Measurements from ENCODE around the gene AKAP13. TPM values are rescaled to one million over a fixed set of nuclear protein-coding genes. Genes with fewer than 3 reads are reported as not detected.

AKAP13 gene
- total RNA-seq, 4 donors from 2014 or later = 57.3 to 178 (median 81.5) TPM

DNA sequence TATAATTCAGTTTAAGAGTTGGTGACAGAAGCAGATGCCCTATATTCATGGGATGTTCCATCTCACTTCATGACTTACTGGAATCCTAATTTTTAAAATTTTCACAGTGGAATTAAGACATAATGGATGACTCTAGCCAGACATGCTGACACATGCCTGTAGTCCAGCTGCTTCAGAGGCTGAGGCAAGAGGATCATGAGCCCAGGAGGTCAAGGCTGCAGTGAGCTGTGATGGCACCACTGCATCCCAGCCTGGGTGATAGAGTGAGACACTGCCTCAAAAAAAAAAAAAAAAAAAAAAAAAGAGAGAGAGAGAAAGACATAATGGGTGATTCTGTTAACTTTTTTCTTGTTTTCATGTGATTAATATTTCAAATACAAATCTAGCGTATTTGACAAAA is 290.8 kb downstream of the AKAP13 start:
- no peaks in the 10 kb centered on the region for H3K27me3 ChIP-seq
- H3K27ac ChIP-seq = peak overlapping the region in 2 of 4 donors; percentile 51 to 86
- H3K36me3 ChIP-seq = peaks cover 0 to 93% (median 11%) of the 10 kb centered on the region in 3 donors
- WGBS, 2 donors = 73 to 88% methylated on average over 1 of the region's 1 CpG
- DNase-seq = no peak
- H3K4me3 ChIP-seq = no peak overlapping the region
- intact Hi-C loops (cut with DNase I) = no loop called here
- H3K9me3 ChIP-seq = no peaks in the 10 kb centered on the region
- peaks cover 12 to 59% (median 22%) of the 10 kb centered on the region in 3 donors for H3K4me1 ChIP-seq
- TF ChIP-seq, protein P1, sequence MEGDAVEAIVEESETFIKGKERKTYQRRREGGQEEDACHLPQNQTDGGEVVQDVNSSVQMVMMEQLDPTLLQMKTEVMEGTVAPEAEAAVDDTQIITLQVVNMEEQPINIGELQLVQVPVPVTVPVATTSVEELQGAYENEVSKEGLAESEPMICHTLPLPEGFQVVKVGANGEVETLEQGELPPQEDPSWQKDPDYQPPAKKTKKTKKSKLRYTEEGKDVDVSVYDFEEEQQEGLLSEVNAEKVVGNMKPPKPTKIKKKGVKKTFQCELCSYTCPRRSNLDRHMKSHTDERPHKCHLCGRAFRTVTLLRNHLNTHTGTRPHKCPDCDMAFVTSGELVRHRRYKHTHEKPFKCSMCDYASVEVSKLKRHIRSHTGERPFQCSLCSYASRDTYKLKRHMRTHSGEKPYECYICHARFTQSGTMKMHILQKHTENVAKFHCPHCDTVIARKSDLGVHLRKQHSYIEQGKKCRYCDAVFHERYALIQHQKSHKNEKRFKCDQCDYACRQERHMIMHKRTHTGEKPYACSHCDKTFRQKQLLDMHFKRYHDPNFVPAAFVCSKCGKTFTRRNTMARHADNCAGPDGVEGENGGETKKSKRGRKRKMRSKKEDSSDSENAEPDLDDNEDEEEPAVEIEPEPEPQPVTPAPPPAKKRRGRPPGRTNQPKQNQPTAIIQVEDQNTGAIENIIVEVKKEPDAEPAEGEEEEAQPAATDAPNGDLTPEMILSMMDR (IDR thresholded peaks at IDR 0.05) = no peak
- TF ChIP-seq POLR2A (IDR thresholded peaks at IDR 0.05) = no peak

DNA sequence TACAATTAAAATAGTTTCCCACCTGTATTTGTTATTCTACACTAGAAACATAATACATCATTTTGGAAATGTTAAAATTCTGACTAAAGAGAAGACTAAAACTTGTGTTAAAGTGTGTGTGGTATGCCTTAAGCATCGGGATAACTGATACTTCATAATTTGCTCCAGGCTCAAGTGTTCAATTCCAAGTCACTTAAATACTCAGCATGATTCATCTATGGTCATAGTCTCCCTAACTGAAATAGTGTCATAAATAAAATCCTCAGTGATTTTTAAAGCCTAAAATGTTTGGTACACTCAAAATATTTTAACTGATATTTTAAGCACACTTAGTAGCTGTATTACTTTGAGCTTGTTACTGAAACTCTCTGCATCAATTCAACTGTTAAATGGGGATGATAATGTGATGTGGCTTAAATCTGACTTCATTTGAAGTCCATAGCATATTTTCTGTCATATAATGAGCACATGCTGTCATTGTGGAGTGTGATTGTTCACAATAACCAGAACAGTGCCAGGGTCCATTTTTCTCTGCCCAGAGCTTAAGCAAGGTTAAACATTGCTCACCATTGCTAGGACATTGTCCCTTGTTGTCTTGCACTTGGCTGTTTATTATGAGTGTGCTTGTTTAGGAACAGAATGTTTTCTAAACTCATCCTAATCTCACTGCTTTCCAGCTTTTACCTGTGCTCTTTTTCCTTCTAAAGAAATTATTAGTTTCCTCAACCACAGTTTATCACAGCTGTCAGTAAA is 292.1 kb downstream of the AKAP13 start:
- Histone ChIP-seq H3K4me3 (no peak overlapping the region), H3K4me1 (peaks cover 12 to 48% (median 18%) of the 10 kb centered on the region in 3 donors), H3K27ac (peak overlapping the region in 3 of 4 donors; percentile 51 to 86 (median 60)), H3K27me3 (no peaks in the 10 kb centered on the region), H3K9me3 (no peaks in the 10 kb centered on the region), H3K36me3 (peaks cover 4 to 93% (median 11%) of the 10 kb centered on the region in 3 donors)
- DNase-seq = no peak
- TF ChIP-seq, protein P1 (IDR thresholded peaks at IDR 0.05) = no peak
- TF ChIP-seq POLR2A (IDR thresholded peaks at IDR 0.05) = no peak
- intact Hi-C loops (cut with DNase I) = no loop called here
- WGBS, 2 donors = 38 to 62% methylated on average over 1 of the region's 1 CpG

DNA sequence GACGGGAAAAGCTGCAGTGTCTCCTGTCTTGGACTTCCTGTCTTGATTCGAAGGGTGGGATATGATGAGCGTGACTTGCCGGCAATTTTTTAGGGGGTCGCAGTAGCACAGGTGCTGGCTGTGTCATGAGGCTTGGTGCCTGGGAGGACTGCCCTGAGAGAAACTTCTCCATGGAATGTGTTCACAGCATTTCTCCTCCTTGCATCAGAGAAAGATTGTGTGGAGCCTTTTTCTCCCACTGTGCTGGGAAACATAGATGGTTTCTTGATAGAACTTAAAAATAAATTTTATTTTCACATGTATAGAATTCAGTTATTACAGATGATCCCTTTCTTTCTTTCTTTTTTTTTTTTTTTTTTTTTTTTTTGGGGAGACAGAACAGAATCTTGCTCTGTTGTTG is 292.9 kb downstream of the AKAP13 start:
- TF ChIP-seq, protein P1 (IDR thresholded peaks at IDR 0.05) = no peak
- no peak for TF ChIP-seq POLR2A (IDR thresholded peaks at IDR 0.05)
- DNase-seq = no peak
- intact Hi-C loops (cut with DNase I) = no loop called here
- Histone ChIP-seq H3K27ac (peak overlapping the region in 3 of 4 donors; percentile 51 to 86 (median 60)), H3K4me3 (no peak overlapping the region), H3K36me3 (peaks cover 4 to 99% (median 11%) of the 10 kb centered on the region in 3 donors), H3K27me3 (no peaks in the 10 kb centered on the region), H3K9me3 (no peaks in the 10 kb centered on the region), H3K4me1 (peaks cover 5 to 39% (median 16%) of the 10 kb centered on the region in 3 donors)
- WGBS, 2 donors = 84 to 88% methylated on average over 5 of the region's 5 CpGs

DNA sequence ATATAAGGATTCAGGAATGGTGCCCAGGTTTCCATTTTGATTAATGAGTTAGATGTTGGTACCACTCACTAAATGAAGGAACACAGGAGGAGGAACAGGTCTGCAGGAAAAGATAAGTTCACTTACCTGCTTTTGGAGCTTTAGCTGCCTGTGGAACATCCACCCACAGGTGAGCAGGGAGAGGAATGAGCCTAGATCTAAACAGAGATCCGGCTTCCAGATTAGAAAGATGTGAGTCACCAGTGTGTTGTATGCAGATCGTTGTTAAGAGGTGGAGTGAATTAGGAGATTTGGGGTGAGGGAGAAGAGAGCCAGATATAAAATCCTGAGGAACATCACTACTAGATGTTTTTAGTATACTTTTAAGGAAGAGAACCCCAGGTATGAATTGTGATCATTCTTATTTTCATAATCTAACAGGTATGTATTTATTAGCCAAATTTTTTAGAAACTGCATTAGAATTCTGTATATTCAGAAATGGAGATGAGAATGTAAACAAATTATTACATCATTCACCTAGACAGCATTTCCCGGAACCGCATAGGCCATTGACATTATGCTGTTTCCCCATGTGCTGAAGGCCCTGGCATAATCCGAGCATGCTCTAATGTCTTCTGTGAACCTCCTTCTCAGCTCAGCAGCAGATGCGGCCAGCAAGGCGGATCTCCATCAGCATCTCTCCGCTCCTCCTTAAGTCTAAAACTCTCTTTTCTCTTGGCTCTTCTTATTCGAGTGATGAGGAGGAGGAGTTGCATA is 296.1 kb downstream of the AKAP13 start:
- intact Hi-C loops (cut with DNase I) = no loop called here
- TF ChIP-seq, protein P1 (IDR thresholded peaks at IDR 0.05) = no peak
- no peak for TF ChIP-seq POLR2A (IDR thresholded peaks at IDR 0.05)
- Histone ChIP-seq H3K4me3 (no peak overlapping the region), H3K27me3 (no peaks in the 10 kb centered on the region), H3K9me3 (no peaks in the 10 kb centered on the region), H3K27ac (no peak overlapping the region), H3K4me1 (peaks cover 0 to 18% (median 11%) of the 10 kb centered on the region in 3 donors), H3K36me3 (peaks cover 4 to 98% (median 11%) of the 10 kb centered on the region in 3 donors)
- DNase-seq = no peak
- 86 to 88% methylated on average over 9 of the region's 9 CpGs for WGBS, 2 donors

DNA sequence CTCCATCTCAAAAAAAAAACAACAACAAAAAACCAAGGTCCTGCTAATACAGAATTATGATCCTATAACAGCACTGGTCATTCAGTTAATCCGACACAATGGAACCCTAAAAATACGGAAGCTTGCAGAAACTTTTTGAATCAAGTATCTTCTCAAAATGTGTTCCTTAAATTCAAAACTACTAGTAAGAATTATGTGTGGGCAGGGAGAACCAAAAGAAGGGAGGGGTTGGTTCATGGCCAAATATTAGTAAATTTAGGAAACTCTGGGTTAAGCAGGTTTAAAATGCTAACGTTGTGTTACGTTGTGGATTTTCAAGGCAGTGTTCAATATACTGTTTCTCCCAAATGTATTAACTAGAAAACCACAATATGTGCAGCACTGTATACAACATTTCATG is 298.8 kb downstream of the AKAP13 start:
- H3K36me3 ChIP-seq = peaks cover 11 to 98% (median 31%) of the 10 kb centered on the region in 3 donors
- no peak overlapping the region for H3K4me3 ChIP-seq
- TF ChIP-seq, protein P1 (IDR thresholded peaks at IDR 0.05) = no peak
- no peak for TF ChIP-seq POLR2A (IDR thresholded peaks at IDR 0.05)
- DNase-seq = no peak
- 87 to 92% methylated on average over 4 of the region's 4 CpGs for WGBS, 2 donors
- H3K4me1 ChIP-seq = no peaks in the 10 kb centered on the region
- intact Hi-C loops (cut with DNase I) = no loop called here
- H3K27ac ChIP-seq = no peak overlapping the region
- H3K27me3 ChIP-seq = no peaks in the 10 kb centered on the region
- H3K9me3 ChIP-seq = no peaks in the 10 kb centered on the region

Measured in esophagus squamous epithelium (tissue), 5 donors.